Uterus (tissue), 4 donors: ENCODE results near the gene CCDC188. TPM values are rescaled to one million over a fixed set of nuclear protein-coding genes. Genes with fewer than 3 reads are reported as not detected.

Source experiments
- DNase-seq, 2 donors: peaks; one replicate each; pipeline ENCODE4 v3.0.0-alpha.2; 2019 to 2020
- H3K27ac ChIP-seq, 2 donors: fragments of 200-600 bp; sonication (generic); 1 replicate in 1 of 2; 2 replicates in 1 of 2; pipeline ENCODE4 v1.5.1; 2016 to 2018
- H3K27me3 ChIP-seq, 2 donors: fragments of 200-600 bp; sonication (generic); one replicate each; pipeline ENCODE4 v1.5.1; 2018 to 2019; ENCODE audit warnings: control low read depth in 1 of 2
- H3K36me3 ChIP-seq, 2 donors: fragments of 200-600 bp; sonication (generic); one replicate each; pipeline ENCODE4 v1.5.1; 2019; ENCODE audit warnings: control low read depth in 1 of 2
- H3K4me1 ChIP-seq, 2 donors: fragments of 200-600 bp; sonication (generic); one replicate each; pipeline ENCODE4 v1.5.1; 2018 to 2019; ENCODE audit warnings: control low read depth in 1 of 2
- H3K4me3 ChIP-seq, 2 donors: fragments of 200-600 bp; sonication (generic); 1 replicate in 1 of 2; 2 replicates in 1 of 2; pipeline ENCODE4 v1.5.1; 2018 to 2019; ENCODE audit warnings: mild to moderate bottlenecking in 1 of 2
- H3K9me3 ChIP-seq, 2 donors: fragments of 200-600 bp; sonication (generic); one replicate each; pipeline ENCODE4 v1.5.1; 2019; ENCODE audit warnings: control low read depth in 1 of 2
- CTCF ChIP-seq, 4 experiments: fragments of 200-600 bp in 2 of 4; fragments of 450-650 bp in 2 of 4; sonication (generic) in 2 of 4; IDR thresholded peaks; one replicate each; pipeline ENCODE4 v1.5.1; 2016 to 2019; ENCODE audit warnings: antibody characterized with exemption in 4 of 4, mild to moderate bottlenecking in 2 of 4, moderate library complexity in 1 of 4
- POLR2A ChIP-seq, 2 donors: fragments of 450-650 bp; IDR thresholded peaks; one replicate each; pipeline ENCODE4 v1.6.1; 2016; ENCODE audit warnings: antibody characterized with exemption in 2 of 2, mild to moderate bottlenecking in 1 of 2, moderate library complexity in 1 of 2
- intact Hi-C: fragments of 100-400 bp; cut with DNase I; formaldehyde crosslinking; loops from one replicate; pipeline ENCODE4 v1.15.1; 2023; ENCODE audit warnings: low total_unique reads
- total RNA-seq, 4 donors: library from RNA; depleted of rRNA in 3 of 4; stranded (reverse); fragments of >200 nt in 3 of 4; gene quantifications; one replicate each; pipeline versions ENCODE4 v1.1.0 to v1.2.4, GENCODE V29; 2014 to 2023
- donor health status: DM: yes; HTN: yes; CAD: no.

CCDC188 gene
- total RNA-seq, 4 donors from 2014 or later = 2.7 to 4.3 TPM; not detected in 2

- TF ChIP-seq CTCF (IDR thresholded peaks at IDR 0.05) (no peak), POLR2A (IDR thresholded peaks at IDR 0.05) (no peak)
- no peak overlapping the region for H3K4me3 ChIP-seq
- no peaks in the 10 kb centered on the region for H3K27me3 ChIP-seq
- DNase-seq = no peak
- no peak overlapping the region for H3K27ac ChIP-seq
- H3K9me3 ChIP-seq = no peaks in the 10 kb centered on the region
- intact Hi-C loops = no loop called here
- H3K36me3 ChIP-seq = no peaks in the 10 kb centered on the region
- peaks cover 0 to 7% of the 10 kb centered on the region in 2 donors for H3K4me1 ChIP-seq
Measured at GRCh38 chr22:20127869-20128618, 22.8 kb downstream of the CCDC188 start.

GRCh38 chr22:20127318-20127868 lies 23.5 kb downstream of the CCDC188 start:
- H3K4me1 ChIP-seq = peaks cover 0 to under 1% of the 10 kb centered on the region in 2 donors
- no peak for DNase-seq
- H3K36me3 ChIP-seq = no peaks in the 10 kb centered on the region
- H3K27ac ChIP-seq = no peak overlapping the region
- no peak overlapping the region for H3K4me3 ChIP-seq
- no peaks in the 10 kb centered on the region for H3K27me3 ChIP-seq
- TF ChIP-seq POLR2A (IDR thresholded peaks at IDR 0.05) (no peak), CTCF (IDR thresholded peaks at IDR 0.05) (no peak)
- no peaks in the 10 kb centered on the region for H3K9me3 ChIP-seq
- intact Hi-C loops = no loop called here

GRCh38 chr22:20126284-20127029 lies 24.4 kb downstream of the CCDC188 start:
- H3K9me3 ChIP-seq = no peaks in the 10 kb centered on the region
- no peaks in the 10 kb centered on the region for H3K27me3 ChIP-seq
- no peak overlapping the region for H3K4me3 ChIP-seq
- H3K36me3 ChIP-seq = no peaks in the 10 kb centered on the region
- intact Hi-C loops = no loop called here
- TF ChIP-seq POLR2A (IDR thresholded peaks at IDR 0.05) = no peak
- TF ChIP-seq CTCF (IDR thresholded peaks at IDR 0.05) = no peak
- no peak for DNase-seq
- H3K4me1 ChIP-seq = no peaks in the 10 kb centered on the region
- no peak overlapping the region for H3K27ac ChIP-seq

- no peak for DNase-seq
- Histone ChIP-seq H3K4me3 (no peak overlapping the region), H3K4me1 (no peaks in the 10 kb centered on the region), H3K9me3 (no peaks in the 10 kb centered on the region), H3K36me3 (no peaks in the 10 kb centered on the region), H3K27ac (no peak overlapping the region), H3K27me3 (no peaks in the 10 kb centered on the region)
- TF ChIP-seq CTCF (IDR thresholded peaks at IDR 0.05) (no peak), POLR2A (IDR thresholded peaks at IDR 0.05) (no peak)
- intact Hi-C loops = no loop called here
Measured at GRCh38 chr22:20125201-20126174, 25.4 kb downstream of the CCDC188 start.
